ENCODE measurements around the gene CSAD.

- TF ChIP-seq CTCF (IDR thresholded peaks at IDR 0.05) = no peak
- TF ChIP-seq, protein P1, sequence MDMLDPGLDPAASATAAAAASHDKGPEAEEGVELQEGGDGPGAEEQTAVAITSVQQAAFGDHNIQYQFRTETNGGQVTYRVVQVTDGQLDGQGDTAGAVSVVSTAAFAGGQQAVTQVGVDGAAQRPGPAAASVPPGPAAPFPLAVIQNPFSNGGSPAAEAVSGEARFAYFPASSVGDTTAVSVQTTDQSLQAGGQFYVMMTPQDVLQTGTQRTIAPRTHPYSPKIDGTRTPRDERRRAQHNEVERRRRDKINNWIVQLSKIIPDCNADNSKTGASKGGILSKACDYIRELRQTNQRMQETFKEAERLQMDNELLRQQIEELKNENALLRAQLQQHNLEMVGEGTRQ (CRISPR knock-in tag; IDR thresholded peaks at IDR 0.05) = no peak
- TF ChIP-seq ETV6 (CRISPR knock-in tag; IDR thresholded peaks at IDR 0.05) = no peak
- no peak for TF ChIP-seq MAX (CRISPR knock-in tag; IDR thresholded peaks at IDR 0.05)
- no peak for TF ChIP-seq ZNF423 (CRISPR knock-in tag; IDR thresholded peaks at IDR 0.05)
- no peak for TF ChIP-seq E2F4 (CRISPR knock-in tag; IDR thresholded peaks at IDR 0.05; ENCODE audit: borderline replicate concordance, low read depth)
- TF ChIP-seq SP1 (CRISPR knock-in tag; conservative IDR thresholded peaks at IDR 0.05) = no peak
- TF ChIP-seq FOXJ3 (CRISPR knock-in tag; IDR thresholded peaks at IDR 0.05; ENCODE audit: borderline replicate concordance) = no peak
- TF ChIP-seq TEAD4 (CRISPR knock-in tag; IDR thresholded peaks at IDR 0.05) = no peak
- TF ChIP-seq ATF2 (CRISPR knock-in tag; IDR thresholded peaks at IDR 0.05; ENCODE audit: borderline replicate concordance, low read depth) = no peak
- no peak for TF ChIP-seq ATF3 (CRISPR knock-in tag; conservative IDR thresholded peaks at IDR 0.05)
- no peak for TF ChIP-seq NR2C2 (CRISPR knock-in tag; IDR thresholded peaks at IDR 0.05)
- TF ChIP-seq NR1H2 (CRISPR knock-in tag; IDR thresholded peaks at IDR 0.05) = no peak
- no peak for TF ChIP-seq FOXP4 (CRISPR knock-in tag; IDR thresholded peaks at IDR 0.05)
Measured at GRCh38 chr12:53215497-53215896, 34.8 kb upstream of the CSAD start.

Measured in WTC11 (cell line).